Uterus (tissue), 4 donors: ENCODE measurements around the gene LAMA5. TPM values are rescaled to one million over a fixed set of nuclear protein-coding genes. Genes with fewer than 3 reads are reported as not detected.

Source experiments
- DNase-seq, 2 donors: peaks; one replicate each; pipeline ENCODE4 v3.0.0-alpha.2; 2019 to 2020
- H3K27ac ChIP-seq, 2 donors: fragments of 200-600 bp; sonication (generic); 1 replicate in 1 of 2; 2 replicates in 1 of 2; pipeline ENCODE4 v1.5.1; 2016 to 2018
- H3K27me3 ChIP-seq, 2 donors: fragments of 200-600 bp; sonication (generic); one replicate each; pipeline ENCODE4 v1.5.1; 2018 to 2019; ENCODE audit warnings: control low read depth in 1 of 2
- H3K36me3 ChIP-seq, 2 donors: fragments of 200-600 bp; sonication (generic); one replicate each; pipeline ENCODE4 v1.5.1; 2019; ENCODE audit warnings: control low read depth in 1 of 2
- H3K4me1 ChIP-seq, 2 donors: fragments of 200-600 bp; sonication (generic); one replicate each; pipeline ENCODE4 v1.5.1; 2018 to 2019; ENCODE audit warnings: control low read depth in 1 of 2
- H3K4me3 ChIP-seq, 2 donors: fragments of 200-600 bp; sonication (generic); 1 replicate in 1 of 2; 2 replicates in 1 of 2; pipeline ENCODE4 v1.5.1; 2018 to 2019; ENCODE audit warnings: mild to moderate bottlenecking in 1 of 2
- H3K9me3 ChIP-seq, 2 donors: fragments of 200-600 bp; sonication (generic); one replicate each; pipeline ENCODE4 v1.5.1; 2019; ENCODE audit warnings: control low read depth in 1 of 2
- POLR2A ChIP-seq, 2 donors: fragments of 450-650 bp; IDR thresholded peaks; one replicate each; pipeline ENCODE4 v1.6.1; 2016; ENCODE audit warnings: antibody characterized with exemption in 2 of 2, mild to moderate bottlenecking in 1 of 2, moderate library complexity in 1 of 2
- intact Hi-C: fragments of 100-400 bp; cut with DNase I; formaldehyde crosslinking; loops from one replicate; pipeline ENCODE4 v1.15.1; 2023; ENCODE audit warnings: low total_unique reads
- total RNA-seq, 4 donors: library from RNA; depleted of rRNA in 3 of 4; stranded (reverse); fragments of >200 nt in 3 of 4; gene quantifications; one replicate each; pipeline versions ENCODE4 v1.1.0 to v1.2.4, GENCODE V29; 2014 to 2023
- TF ChIP-seq, protein P1 (sequence below), 4 experiments: fragments of 200-600 bp in 2 of 4; fragments of 450-650 bp in 2 of 4; sonication (generic) in 2 of 4; IDR thresholded peaks; one replicate each; pipeline ENCODE4 v1.5.1; 2016 to 2019; ENCODE audit warnings: antibody characterized with exemption in 4 of 4, mild to moderate bottlenecking in 2 of 4, moderate library complexity in 1 of 4
- donor health status: DM: yes; HTN: yes; CAD: no.

LAMA5 gene
- total RNA-seq, 4 donors from 2014 or later, result 50.6 to 375 (median 90.8) TPM

DNA sequence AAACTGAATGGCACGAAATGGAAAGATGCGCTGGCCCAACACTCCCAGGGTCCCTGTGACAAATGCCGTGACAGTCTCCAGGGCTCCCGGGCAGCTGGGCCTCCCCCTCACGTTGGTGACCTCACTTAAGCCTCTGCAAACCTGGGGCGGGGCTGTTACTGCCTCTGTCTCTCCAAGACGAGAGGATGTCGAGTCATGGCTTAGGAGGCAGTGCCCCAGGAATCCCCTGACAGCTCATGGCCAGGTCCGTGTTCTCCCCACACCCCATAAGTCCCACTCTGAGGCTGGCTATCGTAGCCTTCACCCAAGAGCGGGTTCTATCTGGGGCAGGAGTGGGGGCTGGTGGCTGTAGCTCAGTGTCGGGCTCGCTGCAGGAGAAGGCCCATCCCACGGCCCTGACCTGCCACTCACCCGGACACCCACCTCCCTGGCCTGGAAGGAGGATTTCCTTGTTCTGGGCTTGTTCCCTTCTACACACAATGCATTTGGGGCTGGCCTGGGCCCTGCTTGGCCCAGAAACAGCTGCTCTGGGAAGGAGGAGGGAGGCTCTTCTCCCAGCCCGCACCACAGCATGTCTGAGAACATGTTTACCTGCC lies 14.2 kb upstream of the LAMA5 start:
- no peaks in the 10 kb centered on the region for H3K36me3 ChIP-seq
- peaks cover 0 to 5% of the 10 kb centered on the region in 2 donors for H3K4me1 ChIP-seq
- peak in 1 of 2 donors; percentile 49 for DNase-seq
- H3K9me3 ChIP-seq, result no peaks in the 10 kb centered on the region
- intact Hi-C loops, result no loop called here
- TF ChIP-seq, protein P1, sequence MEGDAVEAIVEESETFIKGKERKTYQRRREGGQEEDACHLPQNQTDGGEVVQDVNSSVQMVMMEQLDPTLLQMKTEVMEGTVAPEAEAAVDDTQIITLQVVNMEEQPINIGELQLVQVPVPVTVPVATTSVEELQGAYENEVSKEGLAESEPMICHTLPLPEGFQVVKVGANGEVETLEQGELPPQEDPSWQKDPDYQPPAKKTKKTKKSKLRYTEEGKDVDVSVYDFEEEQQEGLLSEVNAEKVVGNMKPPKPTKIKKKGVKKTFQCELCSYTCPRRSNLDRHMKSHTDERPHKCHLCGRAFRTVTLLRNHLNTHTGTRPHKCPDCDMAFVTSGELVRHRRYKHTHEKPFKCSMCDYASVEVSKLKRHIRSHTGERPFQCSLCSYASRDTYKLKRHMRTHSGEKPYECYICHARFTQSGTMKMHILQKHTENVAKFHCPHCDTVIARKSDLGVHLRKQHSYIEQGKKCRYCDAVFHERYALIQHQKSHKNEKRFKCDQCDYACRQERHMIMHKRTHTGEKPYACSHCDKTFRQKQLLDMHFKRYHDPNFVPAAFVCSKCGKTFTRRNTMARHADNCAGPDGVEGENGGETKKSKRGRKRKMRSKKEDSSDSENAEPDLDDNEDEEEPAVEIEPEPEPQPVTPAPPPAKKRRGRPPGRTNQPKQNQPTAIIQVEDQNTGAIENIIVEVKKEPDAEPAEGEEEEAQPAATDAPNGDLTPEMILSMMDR (IDR thresholded peaks at IDR 0.05), result no peak
- no peak for TF ChIP-seq POLR2A (IDR thresholded peaks at IDR 0.05)
- peak overlapping the region; percentile 63 to 64 for H3K27ac ChIP-seq
- no peak overlapping the region for H3K4me3 ChIP-seq
- H3K27me3 ChIP-seq, result no peaks in the 10 kb centered on the region

DNA sequence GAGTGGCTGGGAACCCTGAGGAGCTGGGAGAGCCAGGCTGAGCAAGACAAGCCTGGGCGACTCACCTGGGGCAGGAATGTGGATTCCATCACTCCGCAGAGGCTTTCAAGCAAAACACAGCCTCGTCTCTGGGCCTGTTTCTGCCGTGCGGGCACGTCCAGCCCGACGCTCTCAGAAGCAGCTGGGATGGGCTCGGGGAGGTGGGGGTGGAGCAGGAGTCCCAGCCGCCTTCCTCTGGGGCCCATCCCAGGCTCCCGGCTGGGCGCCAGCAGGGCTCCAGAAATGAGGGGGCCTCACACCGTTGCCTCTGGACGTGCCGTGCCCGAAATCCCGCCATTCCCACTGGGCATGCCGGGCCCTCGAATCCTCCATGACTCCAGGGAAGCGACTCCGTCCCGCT lies 11.1 kb upstream of the LAMA5 start:
- TF ChIP-seq POLR2A (IDR thresholded peaks at IDR 0.05), result no peak
- TF ChIP-seq, protein P1 (IDR thresholded peaks at IDR 0.05), result no peak
- intact Hi-C loops, result loop anchor here (5.0 kb wide), 1 partner anchor 76 kb away; the partner anchor contains the start of gene ADRM1
- Histone ChIP-seq H3K27me3 (no peaks in the 10 kb centered on the region), H3K9me3 (no peaks in the 10 kb centered on the region), H3K36me3 (no peaks in the 10 kb centered on the region), H3K4me3 (no peak overlapping the region), H3K27ac (no peak overlapping the region), H3K4me1 (peaks cover 0 to 12% of the 10 kb centered on the region in 2 donors)
- no peak for DNase-seq

DNA sequence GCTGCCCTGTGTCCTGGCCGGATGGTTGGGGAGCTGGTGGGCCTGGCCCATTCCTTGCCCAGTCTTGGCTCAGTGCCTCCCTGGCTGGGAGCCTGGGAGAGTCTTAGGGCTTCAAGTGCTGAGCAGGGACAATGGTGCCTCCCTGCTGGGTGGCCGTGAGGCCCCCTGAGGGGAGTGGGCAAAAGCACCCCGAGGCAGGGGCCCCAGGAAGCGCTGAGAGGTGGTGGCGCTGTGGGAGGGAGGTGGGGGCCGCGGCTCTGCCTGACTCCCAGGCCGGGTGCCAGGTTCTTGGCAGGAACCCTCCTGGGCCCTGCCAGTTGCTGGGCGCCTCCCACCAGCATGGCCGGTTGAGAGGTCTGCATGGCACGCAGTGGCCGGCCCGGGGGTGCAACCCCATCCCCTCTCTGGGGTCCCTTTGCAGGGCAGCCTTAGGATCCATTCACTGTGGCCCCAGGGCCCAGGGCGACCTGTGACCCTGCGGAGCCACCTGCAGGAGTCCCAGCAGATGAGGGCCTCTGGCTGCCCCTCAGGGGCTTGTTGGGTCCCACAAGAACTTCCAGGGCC lies 10.6 kb upstream of the LAMA5 start:
- H3K4me3 ChIP-seq, result no peak overlapping the region
- no peaks in the 10 kb centered on the region for H3K27me3 ChIP-seq
- H3K36me3 ChIP-seq, result no peaks in the 10 kb centered on the region
- no peak for TF ChIP-seq POLR2A (IDR thresholded peaks at IDR 0.05)
- TF ChIP-seq, protein P1 (IDR thresholded peaks at IDR 0.05), result no peak
- H3K27ac ChIP-seq, result no peak overlapping the region
- H3K4me1 ChIP-seq, result peaks cover 0 to 12% of the 10 kb centered on the region in 2 donors
- intact Hi-C loops, result loop anchor here (5.0 kb wide), 1 partner anchor 75 kb away; the partner anchor contains the start of gene ADRM1
- no peaks in the 10 kb centered on the region for H3K9me3 ChIP-seq
- DNase-seq, result no peak

DNA sequence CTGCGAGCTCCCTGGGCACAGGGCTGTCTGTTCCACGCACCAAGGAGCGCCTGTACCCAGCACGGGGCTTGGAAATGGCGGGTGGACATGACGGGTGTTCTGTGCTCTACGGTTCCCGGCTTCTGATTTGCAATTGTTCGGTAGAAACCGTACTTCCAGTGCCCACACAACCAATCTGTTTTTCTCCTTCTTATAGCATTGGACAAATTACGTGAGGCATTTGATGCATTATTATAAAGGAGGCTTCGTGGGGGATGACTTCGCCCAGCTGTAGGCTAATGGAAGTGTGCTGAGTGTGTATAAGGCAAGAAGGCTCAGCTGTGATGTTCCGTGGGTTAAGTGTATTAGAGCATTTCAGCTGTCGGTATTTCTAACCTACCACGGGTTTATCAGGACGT lies 10.0 kb upstream of the LAMA5 start:
- Histone ChIP-seq H3K4me1 (peaks cover 0 to 12% of the 10 kb centered on the region in 2 donors), H3K36me3 (no peaks in the 10 kb centered on the region), H3K9me3 (no peaks in the 10 kb centered on the region), H3K4me3 (no peak overlapping the region), H3K27me3 (no peaks in the 10 kb centered on the region), H3K27ac (peak overlapping the region; percentile 51 to 71)
- no peak for DNase-seq
- TF ChIP-seq, protein P1 (IDR thresholded peaks at IDR 0.05), result no peak
- no peak for TF ChIP-seq POLR2A (IDR thresholded peaks at IDR 0.05)
- intact Hi-C loops, result loop anchor here (5.0 kb wide), 1 partner anchor 75 kb away; the partner anchor contains the start of gene ADRM1
